Right ventricle myocardium inferior (tissue), 1 donor: ENCODE results near the gene GTPBP4. TPM values are rescaled to one million over a fixed set of nuclear protein-coding genes. Genes with fewer than 3 reads are reported as not detected.
"Not testable (repeated sequence)": the region's sequence is repeated elsewhere in the genome, so short reads cannot be mapped to it uniquely, and the experiment has no call there.

ENCODE experiments used
- ATAC-seq: fragments of 200-7000 bp; cut with Tn5 transposase; one replicate; pipeline ENCODE4 v1.9.1; 2020; ENCODE audit warnings: mild to moderate bottlenecking, moderate library complexity
- DNase-seq: peaks from one replicate; pipeline ENCODE4 v3.0.0; 2021; ENCODE audit errors: missing footprints
- intact Hi-C: fragments of 100-400 bp; cut with DNase I; formaldehyde crosslinking; loops from one replicate; pipeline ENCODE4 v1.11.0; 2022
- total RNA-seq: library from RNA; stranded (reverse); fragmentation: NEBNext Ultra II Directional; extraction: Animal tissue kit (Norgen Biotek cat#: 25700); gene quantifications from one replicate; pipeline ENCODE4 v1.2.1, GENCODE V29; 2021
- donor health status: DM: no; HTN: yes; CAD: no; lungs with severe emphysema.

Gene GTPBP4
- total RNA-seq, 1 donor from 2014 or later: 29.3 TPM

- intact Hi-C loops: no loop called here
- ATAC-seq: no peak
- DNase-seq: no peak
Measured at GRCh38 chr10:1010703-1011102, 22.5 kb downstream of the GTPBP4 start.

GRCh38 chr10:1011696-1012095 is 23.5 kb downstream of the GTPBP4 start:
- DNase-seq (no peak), ATAC-seq (no peak)
- intact Hi-C loops: no loop called here

GRCh38 chr10:1015688-1016087 is 27.5 kb downstream of the GTPBP4 start:
- intact Hi-C loops: no loop called here
- ATAC-seq (no peak), DNase-seq (no peak)

GRCh38 chr10:1019362-1019761 is 31.1 kb downstream of the GTPBP4 start:
- intact Hi-C loops: no loop called here
- ATAC-seq: no peak
- DNase-seq: no peak

- no peak for DNase-seq
- intact Hi-C loops: no loop called here
- ATAC-seq: no peak
Measured at GRCh38 chr10:1020460-1020859, 32.2 kb downstream of the GTPBP4 start.

GRCh38 chr10:1020958-1021357 is 32.7 kb downstream of the GTPBP4 start:
- DNase-seq (no peak), ATAC-seq (no peak)
- intact Hi-C loops: no loop called here

- DNase-seq: no peak
- intact Hi-C loops: no loop called here
- peak; percentile 67 for ATAC-seq
Measured at GRCh38 chr10:1022413-1022812, 34.2 kb downstream of the GTPBP4 start.

- intact Hi-C loops: no loop called here
- DNase-seq (no peak), ATAC-seq (no peak)
Measured at GRCh38 chr10:1024103-1024502, 35.9 kb downstream of the GTPBP4 start.

- intact Hi-C loops: no loop called here
- DNase-seq (no peak), ATAC-seq (no peak)
Measured at GRCh38 chr10:1025683-1026082, 37.4 kb downstream of the GTPBP4 start, which contains the start of gene IDI2. TSS of gene IDI2 (minus strand) at chr10:1025859. CDS start at chr10:1024723, 1,136 bp downstream.

- no peak for ATAC-seq
- DNase-seq: no peak
- intact Hi-C loops: no loop called here
Measured at GRCh38 chr10:1026578-1026977, 38.3 kb downstream of the GTPBP4 start.

GRCh38 chr10:1029838-1030237 is 41.6 kb downstream of the GTPBP4 start:
- intact Hi-C loops: no loop called here
- ATAC-seq: no peak
- DNase-seq: no peak

GRCh38 chr10:1033601-1034000 is 45.4 kb downstream of the GTPBP4 start:
- ATAC-seq (peak; percentile 52), DNase-seq (no peak)
- intact Hi-C loops: no loop called here

- intact Hi-C loops: no loop called here
- DNase-seq (no peak), ATAC-seq (no peak)
Measured at GRCh38 chr10:1034758-1035157, 46.5 kb downstream of the GTPBP4 start.

GRCh38 chr10:1035201-1035600 is 47.0 kb downstream of the GTPBP4 start:
- DNase-seq (no peak), ATAC-seq (no peak)
- intact Hi-C loops: no loop called here

GRCh38 chr10:1036341-1036791 is 48.1 kb downstream of the GTPBP4 start:
- ATAC-seq (no peak), DNase-seq (no peak)
- intact Hi-C loops: no loop called here

GRCh38 chr10:1037098-1037497 is 48.9 kb downstream of the GTPBP4 start:
- ATAC-seq: no peak
- intact Hi-C loops: no loop called here
- no peak for DNase-seq

GRCh38 chr10:1038769-1039168 is 50.5 kb downstream of the GTPBP4 start:
- DNase-seq, ATAC-seq, intact Hi-C loops: not testable (repeated sequence)

- intact Hi-C loops: no loop called here
- DNase-seq (no peak), ATAC-seq (no peak)
Measured at GRCh38 chr10:1040133-1040532, 51.9 kb downstream of the GTPBP4 start.

- no peak for DNase-seq
- no peak for ATAC-seq
- intact Hi-C loops: no loop called here
Measured at GRCh38 chr10:1041514-1041913, 53.3 kb downstream of the GTPBP4 start.

- DNase-seq (peak; percentile 80), ATAC-seq (peak; percentile 73)
- intact Hi-C loops: no loop called here
Measured at GRCh38 chr10:1043532-1043995, 55.3 kb downstream of the GTPBP4 start.

- ATAC-seq (no peak), DNase-seq (no peak)
- intact Hi-C loops: no loop called here
Measured at GRCh38 chr10:1044146-1044545, 55.9 kb downstream of the GTPBP4 start.
